Body of pancreas (tissue), 4 donors: ENCODE results near the gene C16orf74.

Experiments
- CTCF ChIP-seq, 7 experiments: fragments of 450-650 bp in 4 of 7; fragments of 200-600 bp in 3 of 7; sonication (generic) in 3 of 7; IDR thresholded peaks; one replicate each; pipeline ENCODE4 v1.5.1; 2016 to 2019; ENCODE audit warnings: antibody characterized with exemption in 7 of 7
- POLR2A ChIP-seq, 3 donors: fragments of 450-650 bp; IDR thresholded peaks; one replicate each; pipeline ENCODE4 v1.6.1; 2016; ENCODE audit warnings: antibody characterized with exemption in 3 of 3, mild to moderate bottlenecking in 2 of 3

- TF ChIP-seq POLR2A (IDR thresholded peaks at IDR 0.05) (no peak), CTCF (IDR thresholded peaks at IDR 0.05) (no peak)
These were observed 74.4 kb downstream of the C16orf74 start for GRCh38 chr16:85676466-85676865.
